Gastroesophageal sphincter (tissue), 2 donors: ENCODE measurements around the gene RAB27B.

Experiments
- EP300 ChIP-seq: sonication (generic); formaldehyde crosslinking; IDR thresholded peaks from one replicate; pipeline ENCODE4 v1.6.1; 2017; ENCODE audit warnings: antibody characterized with exemption, mild to moderate bottlenecking
- POLR2A ChIP-seq, 2 donors: fragments of 450-650 bp; IDR thresholded peaks; one replicate each; pipeline ENCODE4 v1.6.1; 2017; ENCODE audit warnings: antibody characterized with exemption in 2 of 2, mild to moderate bottlenecking in 2 of 2, moderate library complexity in 1 of 2
- POLR2AphosphoS5 ChIP-seq: sonication (generic); formaldehyde crosslinking; IDR thresholded peaks from one replicate; pipeline ENCODE4 v1.6.1; 2017; ENCODE audit warnings: antibody characterized with exemption

DNA sequence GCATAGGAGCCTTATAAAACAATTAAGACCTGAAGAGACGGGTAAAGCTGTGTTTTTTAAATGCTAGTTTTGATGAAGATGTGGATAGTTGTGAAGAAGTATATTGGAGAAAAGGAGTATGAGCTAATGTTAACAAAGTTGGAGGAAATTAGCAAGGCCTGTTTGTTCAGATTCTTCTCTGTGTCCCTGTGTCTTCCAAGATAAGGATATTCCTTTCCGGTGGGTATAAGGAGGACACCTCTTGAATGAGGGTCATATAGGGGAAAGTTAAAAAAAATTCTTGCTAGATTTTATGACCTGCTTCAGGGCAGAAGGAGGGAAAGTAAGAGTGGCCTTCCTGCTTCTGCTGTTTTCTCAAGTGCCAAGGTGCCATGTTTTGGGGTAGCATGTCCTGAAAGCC lies 72.0 kb downstream of the RAB27B start:
- TF ChIP-seq POLR2A (IDR thresholded peaks at IDR 0.05) (no peak), POLR2AphosphoS5 (no peak), EP300 (no peak)
